HG02678 (cell line): ENCODE results near the gene RBM41.
"Not testable (repeated sequence)": the region's sequence is repeated elsewhere in the genome, so short reads cannot be mapped to it uniquely, and the experiment has no call there.

Source experiments
- ATAC-seq: cut with Tn5 transposase; IDR thresholded peaks from one replicate; pipeline ENCODE4 v1.9.1; 2021; ENCODE audit warnings: mild to moderate bottlenecking, moderate library complexity; ENCODE audit not compliant: unreplicated experiment

Gene RBM41

DNA sequence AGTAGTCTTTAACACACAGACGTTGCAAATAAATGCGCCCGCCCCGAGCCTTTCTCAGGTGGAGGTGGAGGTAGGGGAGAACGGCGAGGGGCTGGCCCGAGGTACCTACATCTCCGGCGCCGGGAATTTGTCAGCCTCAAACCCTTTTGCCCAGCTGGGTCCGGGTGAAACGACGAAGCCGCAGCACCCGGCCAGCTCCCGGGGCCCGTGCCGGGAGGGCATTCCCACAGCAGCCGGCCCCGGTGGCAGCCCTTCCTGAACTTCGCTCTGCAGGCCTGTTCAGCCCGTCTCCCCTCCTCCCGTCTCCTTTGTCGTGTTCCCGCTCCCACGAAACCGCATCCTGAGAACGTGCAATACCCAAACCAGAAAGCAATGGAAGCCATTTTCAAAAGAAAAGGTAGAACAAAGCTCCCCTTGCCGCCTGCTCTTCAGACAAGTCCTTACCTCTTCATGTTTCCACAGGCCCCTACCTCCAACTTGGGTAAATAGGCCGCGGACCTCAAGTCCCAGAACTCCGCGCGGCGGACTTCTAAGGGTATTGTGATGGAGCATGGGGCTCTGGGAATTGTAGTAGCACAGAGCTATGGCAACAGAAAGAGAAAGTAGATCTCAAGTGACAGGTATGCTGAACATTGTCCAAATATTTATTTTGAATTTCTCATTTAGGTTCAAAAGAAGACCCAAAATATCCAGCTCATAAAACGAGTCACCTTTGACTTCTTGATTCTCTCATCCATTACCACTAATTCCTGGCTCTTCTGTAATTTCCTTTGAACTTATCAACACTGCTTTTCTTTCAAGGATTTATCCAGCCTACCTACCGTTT lies at the start of gene RBM41:
RBM41 (minus strand) TSS at position 501 of the 826 bp plus-strand sequence; CDS start at position 452, 49 bp downstream.
- ATAC-seq, result peak; percentile 100

DNA sequence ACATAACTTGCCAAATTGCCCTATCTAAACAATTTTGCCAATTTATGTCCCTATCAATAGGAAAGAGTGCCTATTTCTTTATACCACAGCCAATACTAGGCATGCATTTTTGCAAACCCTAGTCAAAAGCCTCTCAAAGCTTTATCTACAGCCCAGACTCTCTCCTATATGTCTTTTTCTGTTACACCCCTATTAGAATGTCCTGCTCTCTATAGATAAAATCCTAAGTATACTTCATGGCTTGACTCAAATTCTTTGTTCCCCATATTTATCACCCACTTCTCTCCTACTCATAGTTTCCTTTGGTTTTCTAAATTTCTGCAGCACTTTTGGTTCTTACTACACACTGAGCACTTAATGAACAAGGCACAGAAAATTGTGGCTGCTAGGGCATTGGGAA lies 49.6 kb upstream of the RBM41 start:
- ATAC-seq, result no peak

- no peak for ATAC-seq
These were observed 48.7 kb upstream of the RBM41 start for GRCh38 chrX:107167163-107167921.

DNA sequence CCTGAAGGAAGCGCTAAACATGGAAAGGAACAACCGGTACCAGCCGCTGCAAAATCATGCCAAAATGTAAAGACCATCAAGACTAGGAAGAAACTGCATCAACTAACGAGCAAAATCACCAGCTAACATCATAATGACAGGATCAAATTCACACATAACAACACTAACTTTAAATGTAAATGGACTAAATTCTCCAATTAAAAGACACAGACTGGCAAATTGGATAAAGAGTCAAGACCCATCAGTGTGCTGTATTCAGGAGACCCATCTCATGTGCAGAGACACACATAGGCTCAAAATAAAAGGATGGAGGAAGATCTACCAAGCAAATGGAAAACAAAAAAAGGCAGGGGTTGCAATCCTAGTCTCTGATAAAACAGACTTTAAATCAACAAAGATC lies 39.0 kb upstream of the RBM41 start:
- not testable (repeated sequence) for ATAC-seq

DNA sequence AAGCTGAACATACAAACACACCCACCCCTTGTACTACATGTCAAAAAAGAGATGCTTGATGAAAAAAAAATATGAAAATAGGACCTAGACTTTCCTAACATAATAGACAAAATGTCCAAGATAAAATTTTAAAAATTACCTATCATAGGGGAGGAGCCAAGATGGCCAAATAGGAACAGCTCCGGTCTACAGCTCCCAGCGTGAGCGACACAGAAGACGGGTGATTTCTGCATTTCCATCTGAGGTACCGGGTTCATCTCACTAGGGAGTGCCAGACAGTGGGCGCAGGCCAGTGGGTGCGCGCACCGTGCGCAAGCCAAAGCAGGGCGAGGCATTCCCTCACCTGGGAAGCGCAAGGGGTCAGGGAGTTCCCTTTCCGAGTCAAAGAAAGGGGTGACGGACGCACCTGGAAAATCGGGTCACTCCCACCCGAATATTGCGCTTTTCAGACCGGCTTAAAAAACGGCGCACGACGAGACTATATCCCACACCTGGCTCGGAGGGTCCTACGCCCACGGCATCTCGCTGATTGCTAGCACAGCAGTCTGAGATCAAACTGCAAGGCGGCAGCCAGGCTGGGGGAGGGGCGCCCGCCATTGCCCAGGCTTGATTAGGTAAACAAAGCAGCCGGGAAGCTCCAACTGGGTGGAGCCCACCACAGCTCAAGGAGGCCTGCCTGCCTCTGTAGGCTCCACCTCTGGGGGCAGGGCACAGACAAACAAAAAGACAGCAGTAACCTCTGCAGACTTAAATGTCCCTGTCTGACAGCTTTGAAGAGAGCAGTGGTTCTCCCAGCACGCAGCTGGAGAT lies 37.2 kb upstream of the RBM41 start:
- ATAC-seq, result not testable (repeated sequence)

- ATAC-seq, result no peak
These were observed 36.4 kb upstream of the RBM41 start for GRCh38 chrX:107154787-107155620.

DNA sequence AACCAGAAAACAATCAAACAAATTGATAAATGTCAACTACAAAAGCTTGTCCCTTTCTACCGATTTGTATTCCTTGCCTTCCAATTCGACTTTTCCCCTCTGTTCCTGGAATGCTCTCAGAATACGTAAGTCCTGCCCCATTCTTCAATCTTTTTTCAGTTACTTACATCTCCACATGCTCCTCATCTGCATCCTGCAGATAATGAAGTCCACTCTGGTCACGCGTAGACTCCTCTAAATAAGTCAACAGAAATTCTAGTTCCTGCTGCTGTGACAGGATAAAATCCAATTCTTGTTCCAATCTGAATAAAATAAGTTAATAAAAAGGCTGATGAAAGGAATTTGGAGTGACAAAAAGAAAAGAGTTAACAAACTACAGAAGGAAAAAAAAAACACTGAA lies 34.4 kb upstream of the RBM41 start:
- ATAC-seq, result no peak

GRCh38 chrX:107146670-107147069 lies 28.0 kb upstream of the RBM41 start:
- ATAC-seq, result no peak

- ATAC-seq, result no peak
These were observed 17.3 kb upstream of the RBM41 start for GRCh38 chrX:107135965-107136307.

DNA sequence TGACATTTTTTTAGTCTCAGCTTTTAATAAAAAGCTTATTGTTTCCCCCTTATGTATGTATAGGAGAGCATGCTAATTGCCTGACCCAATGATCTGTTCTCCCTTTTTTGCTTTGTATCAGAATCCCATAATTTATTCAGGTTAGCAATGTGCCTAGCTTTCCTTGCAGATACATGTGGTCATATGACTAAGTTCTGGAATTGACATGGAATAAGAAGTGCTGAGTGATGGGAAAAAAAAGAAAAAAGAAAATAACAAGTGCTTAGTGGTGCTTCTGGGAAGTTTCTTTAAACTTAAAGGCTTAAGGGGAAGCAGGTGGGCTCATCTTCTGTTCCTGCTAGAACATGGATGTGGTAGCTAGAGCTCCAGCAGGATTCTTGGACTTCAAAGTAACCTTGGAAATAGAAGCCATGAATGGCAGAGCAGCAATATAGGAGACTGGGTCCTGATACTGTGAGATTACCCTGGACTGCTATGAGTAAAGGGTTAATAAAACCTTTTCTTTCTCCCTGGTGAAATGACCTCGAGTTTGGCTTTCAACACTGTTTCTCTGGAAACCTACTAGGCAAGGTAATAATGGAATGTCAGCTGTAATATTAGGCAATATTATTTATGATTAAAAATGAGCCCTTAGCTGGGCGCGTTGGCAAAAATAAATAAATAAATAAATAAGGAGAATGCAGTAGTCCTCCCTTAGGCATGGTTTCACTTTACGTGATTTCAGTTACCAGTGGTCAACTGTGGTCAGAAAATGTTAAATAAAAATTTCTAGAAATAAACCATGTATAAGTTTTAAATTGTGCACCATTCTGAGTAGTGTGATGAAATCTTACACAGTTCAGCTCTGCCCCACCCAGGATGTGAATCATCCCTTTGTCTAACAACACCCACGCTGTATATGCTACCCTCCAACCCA lies 16.7 kb upstream of the RBM41 start:
- no peak for ATAC-seq

- ATAC-seq, result no peak
These were observed 5.1 kb upstream of the RBM41 start for GRCh38 chrX:107123750-107124149.

DNA sequence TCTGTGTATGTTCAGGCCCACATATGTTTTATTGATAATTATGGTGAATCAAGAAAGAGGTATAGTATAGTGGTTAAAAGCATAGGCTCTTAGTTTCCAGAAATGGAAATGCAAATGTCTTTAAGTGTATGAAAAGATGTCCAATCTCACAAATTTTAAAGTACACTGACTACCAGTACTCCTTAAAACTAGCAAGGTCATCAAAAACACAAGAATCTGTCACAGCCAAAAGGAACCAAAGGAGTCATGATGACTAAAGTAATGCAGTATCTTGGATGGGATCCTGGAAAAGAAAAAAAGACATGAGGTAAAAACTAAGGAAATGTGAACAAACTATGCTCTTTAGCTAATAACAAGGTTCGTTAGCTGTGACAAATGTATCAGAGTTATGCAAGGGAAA lies 661 bp upstream of the RBM41 start:
- no peak for ATAC-seq

DNA sequence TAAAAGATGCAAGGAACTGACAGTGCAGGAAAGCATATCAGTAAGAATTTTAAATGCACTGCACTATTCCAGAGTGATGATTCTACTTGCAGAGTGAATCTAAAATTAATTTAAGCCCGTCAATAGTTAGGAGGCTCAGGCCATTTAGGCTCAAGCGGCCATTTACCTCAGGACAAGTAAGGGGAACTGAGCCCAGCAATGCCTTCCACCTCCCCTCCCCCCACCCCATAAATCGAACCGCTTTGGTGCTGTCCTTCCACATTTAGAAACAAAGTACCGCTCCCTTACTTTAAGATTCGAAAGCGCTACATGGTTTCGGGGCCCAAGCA lies 665 bp downstream of the RBM41 start:
- no peak for ATAC-seq

DNA sequence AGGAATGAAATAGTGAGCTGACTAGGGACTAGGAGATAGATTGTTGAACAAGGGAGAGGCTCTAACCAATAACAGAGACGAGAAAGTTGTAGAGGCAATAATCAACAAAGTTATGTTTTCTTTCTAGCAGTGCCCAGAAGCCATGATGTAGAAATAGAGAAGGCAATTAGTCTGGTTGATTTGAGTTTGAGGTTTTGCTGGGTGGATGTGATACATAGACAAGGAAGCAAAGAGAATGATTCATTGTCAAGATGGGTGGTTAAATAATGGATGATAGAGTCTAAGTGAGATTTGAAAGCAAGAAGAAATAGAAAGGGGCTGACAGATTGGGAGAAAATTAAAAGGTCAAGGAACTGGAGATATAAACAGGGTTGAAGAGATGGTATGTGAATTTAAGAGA lies 11.2 kb downstream of the RBM41 start:
- no peak for ATAC-seq

DNA sequence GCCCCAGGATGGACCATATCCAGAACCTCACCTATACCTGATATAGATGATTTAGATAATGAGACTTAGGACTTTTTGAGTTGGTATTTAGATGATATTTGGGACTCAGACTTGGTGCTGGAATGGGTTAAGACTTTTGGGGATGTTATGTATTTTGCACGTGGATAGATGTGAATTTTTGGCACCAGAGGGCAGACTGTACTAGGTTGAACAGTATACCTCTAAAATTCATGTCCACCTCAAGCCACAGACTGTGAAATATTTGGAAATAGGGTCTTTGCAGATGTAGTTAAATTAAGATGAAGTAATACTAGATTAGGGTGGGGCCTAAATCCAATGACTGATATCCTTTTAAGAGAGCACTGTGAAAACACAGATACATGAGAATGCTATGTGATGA lies 15.6 kb downstream of the RBM41 start:
- ATAC-seq, result no peak

GRCh38 chrX:107076158-107076557 lies 42.5 kb downstream of the RBM41 start:
- ATAC-seq, result no peak

DNA sequence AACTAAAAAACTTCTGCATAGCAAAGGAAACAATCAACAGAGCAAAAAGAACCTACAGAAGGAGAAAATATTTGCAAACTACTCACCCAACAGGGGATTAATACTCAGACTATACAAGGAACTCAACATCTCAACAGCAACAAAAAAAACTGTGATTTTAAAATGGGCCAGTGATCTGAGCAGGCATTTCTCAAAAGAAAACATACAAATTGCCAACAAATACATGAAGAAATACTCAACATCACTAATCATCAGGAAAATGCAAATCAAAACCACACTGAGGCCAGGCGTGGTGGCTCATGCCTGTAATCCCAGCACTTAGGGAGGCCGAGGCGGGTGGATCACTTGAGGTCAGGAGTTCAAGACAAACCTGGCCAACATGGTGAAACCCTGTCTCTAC lies 60.9 kb downstream of the RBM41 start:
- ATAC-seq, result not testable (repeated sequence)

- ATAC-seq, result no peak
These were observed 63.6 kb downstream of the RBM41 start for GRCh38 chrX:107054978-107055377.

DNA sequence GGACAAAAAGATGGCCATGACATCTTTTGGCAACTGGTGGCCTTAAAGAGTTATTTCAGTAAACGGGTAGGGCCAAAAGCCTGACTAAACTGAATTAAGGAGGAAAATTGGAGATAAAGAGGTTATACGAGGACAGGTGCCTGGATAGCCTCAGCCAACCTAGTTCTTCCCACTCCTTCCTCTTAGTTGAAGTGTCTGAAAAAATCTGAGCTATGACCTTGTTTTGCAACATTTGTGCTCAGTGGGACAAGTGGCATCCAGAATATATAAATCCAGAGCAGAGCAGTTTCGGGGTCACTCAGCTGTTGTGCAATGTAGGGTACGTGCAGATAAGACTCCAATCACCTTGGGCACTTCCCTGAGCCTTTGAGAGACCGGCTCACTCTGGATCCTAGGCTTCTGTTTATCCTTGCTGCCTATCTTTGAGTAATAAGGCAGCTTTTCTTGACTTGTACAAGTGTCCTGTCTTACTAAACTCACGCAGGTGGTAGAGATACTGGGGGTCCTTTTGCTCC lies 68.4 kb downstream of the RBM41 start:
- no peak for ATAC-seq
